ENCODE results near the gene KBTBD6.
"Not testable (repeated sequence)": the region's sequence is repeated elsewhere in the genome, so short reads cannot be mapped to it uniquely, and the experiment has no call there.

KBTBD6 gene

GRCh38 chr13:41136396-41137031 is 3.9 kb upstream of the KBTBD6 start:
- TF ChIP-seq CTCF (IDR thresholded peaks at IDR 0.05; ENCODE audit: low read depth, low read length) = no peak
- no peak overlapping the region for H3K4me3 ChIP-seq (replicated peaks in 1 of 2; ENCODE audit: low read depth in 2 of 2, low read length in 2 of 2)
- DNase-seq (ENCODE audit: low read depth in 2 of 2) = no peak

- no peak overlapping the region for H3K4me3 ChIP-seq (replicated peaks in 1 of 2; ENCODE audit: low read depth in 2 of 2, low read length in 2 of 2)
- TF ChIP-seq CTCF (IDR thresholded peaks at IDR 0.05; ENCODE audit: low read depth, low read length) = no peak
- no peak for DNase-seq (ENCODE audit: low read depth in 2 of 2)
Observed at GRCh38 chr13:41133951-41134350, 1.3 kb upstream of the KBTBD6 start.

- not testable (repeated sequence) for DNase-seq (ENCODE audit: low read depth in 2 of 2)
Observed at GRCh38 chr13:41131660-41132511, 716 bp downstream of the KBTBD6 start.

GRCh38 chr13:41131189-41131588 is 1.4 kb downstream of the KBTBD6 start:
- H3K4me3 ChIP-seq (replicated peaks in 1 of 2; ENCODE audit: low read depth in 2 of 2, low read length in 2 of 2) = not testable (repeated sequence)

More at GRCh38 chr13:41131660-41132511, 716 bp downstream of the KBTBD6 start:
- H3K4me3 ChIP-seq (replicated peaks in 1 of 2; ENCODE audit: low read depth in 2 of 2, low read length in 2 of 2) = peak overlapping the region; percentile 78 to 85

GRCh38 chr13:41130356-41130755 is 2.2 kb downstream of the KBTBD6 start:
- TF ChIP-seq CTCF (IDR thresholded peaks at IDR 0.05; ENCODE audit: low read depth, low read length) = no peak
- H3K4me3 ChIP-seq (replicated peaks in 1 of 2; ENCODE audit: low read depth in 2 of 2, low read length in 2 of 2) = no peak overlapping the region
- DNase-seq (ENCODE audit: low read depth in 2 of 2) = peak in 1 of 2 donors; percentile 33

More at GRCh38 chr13:41131189-41131588, 1.4 kb downstream of the KBTBD6 start:
- DNase-seq (ENCODE audit: low read depth in 2 of 2) = not testable (repeated sequence)

- DNase-seq (ENCODE audit: low read depth in 2 of 2) = peak in 1 of 2 donors; percentile 24
- H3K4me3 ChIP-seq (replicated peaks in 1 of 2; ENCODE audit: low read depth in 2 of 2, low read length in 2 of 2) = no peak overlapping the region
- TF ChIP-seq CTCF (IDR thresholded peaks at IDR 0.05; ENCODE audit: low read depth, low read length) = no peak
Observed at GRCh38 chr13:41127701-41128100, 4.9 kb downstream of the KBTBD6 start.

GRCh38 chr13:41122838-41123237 is 9.8 kb downstream of the KBTBD6 start:
- no peak overlapping the region for H3K4me3 ChIP-seq (replicated peaks in 1 of 2; ENCODE audit: low read depth in 2 of 2, low read length in 2 of 2)
- no peak for DNase-seq (ENCODE audit: low read depth in 2 of 2)
- TF ChIP-seq CTCF (IDR thresholded peaks at IDR 0.05; ENCODE audit: low read depth, low read length) = no peak
